NCI-H1105 (cell line): ENCODE results near the gene GNA14.
"Not testable (repeated sequence)": the region's sequence is repeated elsewhere in the genome, so short reads cannot be mapped to it uniquely, and the experiment has no call there.

Experiments
- DNase-seq: peaks from one replicate; lab custom pipeline; 2025; lab: John Stamatoyannopoulos, UW

Gene GNA14

DNA sequence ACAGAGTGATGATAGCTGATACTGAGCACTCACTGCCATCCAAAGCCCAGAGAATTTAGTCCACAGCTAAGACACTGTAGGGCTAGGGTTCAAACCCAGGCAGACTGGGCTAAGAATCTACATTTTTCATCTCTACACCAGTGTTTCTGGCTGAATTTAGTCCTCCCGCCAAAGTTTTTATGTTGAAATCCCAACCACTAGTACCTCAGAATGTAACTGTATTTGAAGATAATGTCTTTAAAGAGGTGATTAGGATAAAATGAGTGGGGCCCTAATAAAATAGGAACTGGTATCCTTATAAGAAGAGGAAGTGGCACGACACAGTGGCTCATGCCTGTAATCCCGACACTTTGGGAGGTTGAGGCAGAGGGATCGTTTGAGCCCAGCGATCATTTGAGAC is 4.3 kb downstream of the GNA14 start:
- DNase-seq: no peak

- no peak for DNase-seq
These were observed 7.2 kb downstream of the GNA14 start for GRCh38 chr9:77640741-77641580.

DNA sequence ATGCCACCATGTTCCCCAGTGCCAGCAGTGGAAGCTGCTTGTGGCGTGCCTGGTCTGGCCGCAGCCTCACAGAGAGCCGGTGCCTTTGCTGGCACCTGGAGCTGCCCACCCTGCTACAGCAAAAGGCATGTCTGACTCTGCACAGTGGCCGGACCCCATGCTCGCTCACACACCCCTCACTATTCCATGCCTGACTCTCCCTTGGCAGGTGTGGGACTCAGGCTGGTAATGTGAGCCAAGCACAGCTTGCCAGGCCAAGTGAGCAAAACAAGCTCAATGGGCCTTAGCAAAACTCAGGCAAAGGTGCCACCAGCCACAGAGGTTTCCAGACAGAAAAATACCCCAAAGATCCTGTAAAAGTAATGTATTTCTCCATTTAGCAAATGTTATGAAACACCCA is 15.5 kb downstream of the GNA14 start:
- no peak for DNase-seq

- not testable (repeated sequence) for DNase-seq
These were observed 19.3 kb downstream of the GNA14 start for GRCh38 chr9:77628864-77629263.

- DNase-seq: no peak
These were observed 31.9 kb downstream of the GNA14 start for GRCh38 chr9:77616191-77616590.

DNA sequence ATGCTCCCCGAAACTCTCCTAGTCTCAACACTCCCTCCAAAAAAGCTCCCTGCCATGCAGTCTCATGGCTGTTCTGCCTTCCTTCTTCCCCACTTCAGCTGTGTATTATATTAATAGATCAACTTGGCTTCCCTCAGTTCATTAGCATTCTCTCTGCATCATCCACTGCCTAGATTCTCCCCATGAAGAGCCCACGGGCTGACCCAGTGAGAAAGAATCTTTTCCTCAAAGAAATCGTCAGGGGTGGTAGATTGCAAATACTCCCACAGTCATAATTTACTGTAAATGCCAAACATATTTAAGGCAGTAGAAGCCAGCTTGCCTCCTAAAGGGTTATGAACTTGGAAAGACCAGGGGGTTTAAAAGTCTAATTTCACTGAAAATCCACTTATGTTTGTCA is 33.5 kb downstream of the GNA14 start:
- DNase-seq: no peak

GRCh38 chr9:77606526-77606925 is 41.6 kb downstream of the GNA14 start:
- DNase-seq: no peak

- DNase-seq: no peak
These were observed 42.5 kb downstream of the GNA14 start for GRCh38 chr9:77605449-77606220.

GRCh38 chr9:77604316-77604715 is 43.8 kb downstream of the GNA14 start:
- DNase-seq: no peak

GRCh38 chr9:77602852-77603251 is 45.3 kb downstream of the GNA14 start:
- no peak for DNase-seq

DNA sequence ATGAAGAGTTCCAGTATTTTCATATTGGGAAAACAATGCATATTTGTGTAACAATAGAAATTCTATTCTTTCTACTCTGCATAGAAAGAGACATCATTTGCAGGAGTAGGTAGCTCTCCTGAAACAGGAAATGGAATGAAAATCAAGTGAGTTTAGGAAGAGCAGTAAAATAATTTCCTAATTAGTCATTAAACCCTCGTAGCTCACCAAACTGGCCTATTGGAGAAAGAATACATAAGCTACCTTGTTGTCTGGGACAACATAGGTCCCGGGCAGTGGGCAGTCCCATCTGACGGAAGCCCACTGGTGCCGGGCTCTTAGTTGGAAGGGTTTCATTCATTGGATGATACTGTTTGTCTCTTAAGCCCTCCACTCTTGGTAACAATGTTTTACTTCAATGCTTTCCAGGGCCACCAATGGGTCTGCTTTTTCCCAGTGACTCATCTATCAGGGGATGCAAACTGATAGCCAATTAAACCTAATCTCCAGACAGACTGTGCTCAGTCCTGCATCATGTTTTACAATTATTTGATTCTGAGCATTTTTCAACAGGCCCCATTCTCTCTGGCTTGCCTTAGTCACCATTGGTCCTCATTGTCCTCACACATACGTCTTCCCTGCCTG is 46.5 kb downstream of the GNA14 start:
- DNase-seq: no peak

GRCh38 chr9:77600810-77601209 is 47.3 kb downstream of the GNA14 start:
- no peak for DNase-seq

DNA sequence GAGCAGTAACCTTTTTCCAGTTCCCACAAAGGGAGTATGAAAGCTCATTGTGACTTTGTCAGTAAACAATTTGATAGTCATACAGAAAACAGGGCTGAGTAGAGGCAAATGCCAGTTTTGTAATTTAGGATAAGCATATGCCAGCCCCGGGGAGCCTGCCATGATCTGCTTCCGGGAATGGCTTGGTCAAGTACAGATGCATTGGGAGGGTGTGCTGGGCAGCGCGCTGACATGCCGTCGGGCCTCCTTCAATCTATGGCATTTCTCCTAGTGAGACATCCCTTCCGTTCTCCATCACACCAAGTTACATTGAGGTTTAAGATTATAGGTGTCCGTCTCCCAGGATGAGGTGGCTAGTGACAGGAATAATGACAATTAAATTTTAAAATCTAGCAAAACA is 48.6 kb downstream of the GNA14 start:
- DNase-seq: no peak

DNA sequence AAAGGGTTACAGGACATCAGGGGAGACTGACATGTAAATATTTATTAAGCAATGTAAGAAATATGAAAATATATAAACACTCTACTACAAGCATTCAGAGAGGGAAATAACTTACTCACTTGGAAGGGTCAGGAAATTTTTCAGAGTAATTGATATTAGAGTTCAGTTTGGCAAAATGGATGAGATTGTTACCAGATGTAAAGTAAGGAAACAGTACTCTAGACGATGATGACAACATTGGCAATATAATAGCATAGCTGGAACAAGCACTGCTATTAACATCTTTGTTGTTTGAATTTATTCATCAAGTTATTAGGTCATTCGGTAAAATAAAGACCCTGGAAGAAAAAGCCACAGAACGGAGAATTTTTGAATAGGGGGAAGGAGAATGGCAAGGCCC is 49.1 kb downstream of the GNA14 start:
- no peak for DNase-seq

GRCh38 chr9:77598524-77598923 is 49.6 kb downstream of the GNA14 start:
- peak; percentile 50 for DNase-seq

DNA sequence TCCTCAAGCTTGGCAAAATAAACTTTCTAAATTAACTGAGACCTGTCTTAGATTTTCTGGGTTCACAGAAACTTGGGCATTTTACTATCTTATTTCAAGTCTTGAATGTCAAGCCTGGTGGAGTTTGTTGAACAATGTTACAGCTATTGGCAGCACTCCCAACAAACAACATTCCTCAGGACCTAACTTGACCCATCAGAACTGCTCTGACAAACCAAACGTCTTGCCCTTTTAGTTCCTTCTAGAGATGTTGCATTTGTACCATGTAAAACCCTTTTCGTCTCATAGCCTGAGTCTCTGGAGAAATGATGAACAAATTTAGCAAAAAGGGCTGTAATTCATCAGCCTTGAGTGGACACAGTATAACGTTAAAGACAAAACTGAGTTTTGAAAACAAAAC is 51.1 kb downstream of the GNA14 start:
- no peak for DNase-seq

- no peak for DNase-seq
These were observed 52.6 kb downstream of the GNA14 start for GRCh38 chr9:77595426-77596095.

DNA sequence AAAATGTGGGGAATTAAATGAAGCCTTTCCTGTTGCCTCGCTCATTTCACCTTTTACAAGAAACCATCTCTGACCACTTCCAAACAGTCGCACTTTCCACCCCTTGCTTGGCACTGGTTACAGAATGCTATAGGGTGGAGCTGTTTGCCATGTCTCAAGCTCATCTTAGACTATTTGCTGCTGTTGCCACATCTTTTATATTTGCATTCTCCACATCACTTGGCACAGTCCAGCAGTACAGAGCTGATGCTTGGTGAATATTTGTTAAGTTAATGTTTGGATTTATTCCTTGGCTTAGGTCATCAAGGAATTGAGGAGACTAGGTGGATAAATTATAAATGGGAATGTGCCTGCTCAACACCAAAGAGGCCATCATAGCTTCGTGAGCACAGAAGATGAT is 53.2 kb downstream of the GNA14 start:
- DNase-seq: no peak

- DNase-seq: no peak
These were observed 54.6 kb downstream of the GNA14 start for GRCh38 chr9:77593528-77593927.

- DNase-seq: no peak
These were observed 55.6 kb downstream of the GNA14 start for GRCh38 chr9:77592476-77592875.

DNA sequence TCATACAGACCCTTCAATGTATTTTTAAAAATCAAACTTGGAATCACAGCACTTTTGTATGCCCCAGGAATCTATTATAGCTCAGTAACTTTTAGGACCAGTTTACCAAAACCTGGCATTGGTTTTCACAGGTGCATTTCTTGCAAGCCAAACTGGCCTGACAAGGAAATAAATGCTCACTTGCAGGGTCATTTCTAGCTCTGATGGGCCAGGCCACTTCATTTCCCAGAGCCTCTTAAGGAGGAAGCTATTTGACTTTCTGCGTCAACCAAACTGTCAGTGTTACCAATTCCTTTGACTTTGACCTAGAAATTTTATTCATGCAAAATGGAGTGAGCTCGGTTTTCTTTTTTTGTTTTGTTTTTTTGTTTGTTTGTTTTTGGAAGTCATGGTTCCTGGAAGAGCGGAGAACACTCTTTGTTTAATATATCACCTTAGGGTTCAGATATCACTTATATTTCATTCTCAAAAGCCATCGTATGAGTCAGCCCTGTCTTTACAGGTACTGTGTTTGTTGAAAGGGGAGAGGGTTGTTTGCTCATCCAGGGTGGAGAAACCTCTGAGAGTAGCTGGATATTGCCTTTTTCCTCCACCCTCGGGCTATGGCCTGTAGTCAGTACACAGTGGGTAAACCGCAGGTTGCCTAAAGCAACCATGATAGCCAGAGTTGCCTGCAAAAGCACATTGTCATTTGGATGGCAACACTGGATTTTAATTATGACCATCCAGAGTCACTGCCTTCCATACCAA is 58.9 kb downstream of the GNA14 start:
- DNase-seq: no peak
